PC-3 (cell line): ENCODE results near the gene RAET1L. TPM values are rescaled to one million over a fixed set of nuclear protein-coding genes. Genes with fewer than 3 reads are reported as not detected.
"Not testable (repeated sequence)": the region's sequence is repeated elsewhere in the genome, so short reads cannot be mapped to it uniquely, and the experiment has no call there.

Experiments used
- ATAC-seq: fragments of 200-7000 bp; cut with Tn5 transposase; 2 replicates; pipeline ENCODE4 v1.9.1; 2020; ENCODE audit warnings: mild to moderate bottlenecking, moderate library complexity
- BruUV-seq: library from RNA; stranded (reverse); fragments of 400-500 nt; replicated peaks from 2 replicates; lab custom pipeline; 2021; lab: Mats Ljungman, UMichigan
- CTCF ChIA-PET: fragments of 300-600 bp; sonication (Branson Sonifier 250); formaldehyde crosslinking; loops from one replicate; lab custom pipeline; 2022; ENCODE audit warnings: antibody characterized with exemption; lab: Charles Lee
- POLR2A ChIA-PET: fragments of 300-600 bp; sonication (Branson Sonifier 250); formaldehyde crosslinking; loops from one replicate; lab custom pipeline; 2022; ENCODE audit warnings: antibody characterized with exemption; ENCODE audit not compliant: unreplicated experiment; lab: Charles Lee
- DNase-seq: peaks from one replicate; pipeline ENCODE4 v3.0.0-alpha.2; 2015
- H2AFZ ChIP-seq: fragments of 300-600 bp; sonication (generic); 2 replicates; pipeline ENCODE4 v1.6.0; 2016; ENCODE audit warnings: antibody characterized with exemption, low read length
- H3F3A ChIP-seq: fragments of 300-600 bp; sonication (generic); one replicate; pipeline ENCODE4 v1.6.0; 2017; ENCODE audit warnings: antibody characterized with exemption, low read length, control low read depth, mild to moderate bottlenecking; ENCODE audit not compliant: unreplicated experiment
- H3K27ac ChIP-seq: fragments of 300-600 bp; sonication (generic); 2 replicates; pipeline ENCODE4 v1.5.1; 2016; ENCODE audit warnings: mild to moderate bottlenecking, low read length
- H3K27me3 ChIP-seq: fragments of 300-600 bp; sonication (generic); 2 replicates; pipeline ENCODE4 v1.6.1; 2016; ENCODE audit warnings: low read length, mixed read lengths
- H3K36me3 ChIP-seq: fragments of 300-600 bp; sonication (generic); 2 replicates; pipeline ENCODE4 v1.6.1; 2016; ENCODE audit warnings: low read depth, mixed run types, low read length, mixed read lengths
- H3K4me1 ChIP-seq: fragments of 300-600 bp; sonication (generic); 2 replicates; pipeline ENCODE4 v1.5.1; 2016; ENCODE audit warnings: low read length; ENCODE audit not compliant: insufficient read depth
- H3K4me2 ChIP-seq: fragments of 300-600 bp; sonication (generic); 2 replicates; pipeline ENCODE4 v1.6.0; 2016; ENCODE audit warnings: low read length
- H3K4me3 ChIP-seq: fragments of 300-600 bp; sonication (generic); 2 replicates; pipeline ENCODE4 v1.5.1; 2016; ENCODE audit warnings: mild to moderate bottlenecking, low read length, mixed read lengths
- H3K79me2 ChIP-seq: fragments of 300-600 bp; sonication (generic); 2 replicates; pipeline ENCODE4 v1.6.1; 2017; ENCODE audit warnings: low read length, mixed read lengths
- H3K9ac ChIP-seq: fragments of 300-600 bp; sonication (generic); 2 replicates; pipeline ENCODE4 v1.6.0; 2016; ENCODE audit warnings: mild to moderate bottlenecking, low read length
- H3K9me2 ChIP-seq: fragments of 300-600 bp; sonication (generic); replicated peaks from 2 replicates; pipeline ENCODE4 v1.6.1; 2016; ENCODE audit warnings: mixed run types, low read length, mixed read lengths
- H3K9me3 ChIP-seq: fragments of 300-600 bp; sonication (generic); 2 replicates; pipeline ENCODE4 v1.6.1; 2016; ENCODE audit warnings: low read length, mixed read lengths
- H4K20me1 ChIP-seq: fragments of 300-600 bp; sonication (generic); 2 replicates; pipeline ENCODE4 v1.6.1; 2016; ENCODE audit warnings: low read length, mixed read lengths
- EZH2 ChIP-seq: fragments of 300-600 bp; sonication (generic); IDR thresholded peaks from one replicate; pipeline ENCODE4 v1.6.1; 2017; ENCODE audit warnings: antibody characterized with exemption, mild to moderate bottlenecking, low read length; ENCODE audit not compliant: unreplicated experiment
- EZH2phosphoT487 ChIP-seq: fragments of 300-600 bp; sonication (generic); IDR thresholded peaks from 2 replicates; pipeline ENCODE4 v1.6.1; 2018; ENCODE audit warnings: mild to moderate bottlenecking, antibody characterized with exemption, low read length, borderline replicate concordance
- intact Hi-C: fragments of 100-400 bp; cut with micrococcal nuclease; formaldehyde crosslinking; loops from 2 replicates; pipeline ENCODE4 v1.9.0; 2023
- total RNA-seq: library from RNA; depleted of rRNA; stranded (reverse); fragments of >200 nt; gene quantifications from 2 replicates; pipeline ENCODE4 v1.2.3, GENCODE V29; 2014
- TF ChIP-seq, protein P1 (sequence below): fragments of 300-600 bp; sonication (generic); conservative IDR thresholded peaks from 2 replicates; pipeline ENCODE4 v1.5.1; 2017; ENCODE audit warnings: antibody characterized with exemption, low read depth, mild to moderate bottlenecking, low read length

RAET1L gene
- total RNA-seq, 1 experiment from 2014 or later, result 3.6 TPM

DNA sequence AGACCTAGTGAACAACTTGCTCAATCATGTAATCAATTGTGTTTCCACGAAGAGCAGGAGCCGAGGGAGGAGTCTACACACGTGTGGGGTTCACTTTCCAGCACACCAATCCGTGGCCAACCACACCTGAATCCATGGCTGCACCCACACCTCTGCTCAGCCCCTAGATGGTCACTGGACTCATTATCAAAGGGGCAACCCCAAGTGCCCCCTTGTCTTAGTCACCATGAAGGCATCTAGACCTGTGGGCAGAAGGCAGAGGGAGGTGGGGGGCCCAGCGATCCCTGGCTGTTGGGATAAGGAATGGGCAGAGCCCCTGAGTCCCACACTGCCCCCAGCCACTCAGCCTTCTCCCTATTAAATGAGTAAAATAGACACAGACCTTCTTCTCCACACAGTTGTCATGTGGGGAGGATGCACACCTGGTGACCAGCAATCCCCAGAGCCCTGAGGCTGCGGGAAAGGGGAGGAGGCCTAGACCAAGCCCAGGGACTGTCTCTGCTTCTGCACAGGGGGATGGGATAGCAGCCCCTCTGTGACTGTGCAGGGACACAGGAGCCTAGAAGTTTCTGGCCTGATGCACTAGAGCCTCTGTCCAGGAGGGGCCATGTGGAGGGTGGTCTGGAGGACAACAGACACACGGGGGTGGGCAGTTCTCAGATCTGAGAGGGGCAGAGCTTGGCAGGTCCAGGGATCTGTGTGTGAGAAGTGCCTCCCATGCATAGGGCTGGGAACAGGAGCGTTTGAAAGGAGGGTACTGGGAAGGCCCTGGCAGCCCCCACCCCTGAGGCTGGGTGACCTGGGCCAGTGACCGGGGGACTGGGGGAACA, 1.9 kb upstream of the RAET1L start:
- H3F3A ChIP-seq, result no peaks in the 10 kb centered on the region
- no peak overlapping the region for H2AFZ ChIP-seq
- CTCF ChIA-PET, result no interaction called here
- POLR2A ChIA-PET, result no interaction called here
- no TSS peak for BruUV-seq
- no peak overlapping the region for H3K4me2 ChIP-seq
- DNase-seq (no peak), ATAC-seq (no peak)
- intact Hi-C loops, result loop anchor here (2.0 kb wide), 1 partner anchor 42 kb away; the partner anchor contains the start of gene ULBP3
- H3K36me3 ChIP-seq, result no peaks in the 10 kb centered on the region
- H3K4me1 ChIP-seq, result peaks cover 17% of the 10 kb centered on the region; the same call in 1 of the 2 replicates
- no peak overlapping the region for H3K4me3 ChIP-seq
- H3K27ac ChIP-seq, result no peak overlapping the region
- H3K79me2 ChIP-seq, result no peaks in the 10 kb centered on the region
- H3K9ac ChIP-seq, result no peak overlapping the region
- no peaks in the 10 kb centered on the region for H4K20me1 ChIP-seq
- H3K9me3 ChIP-seq, result no peaks in the 10 kb centered on the region
- no peaks in the 10 kb centered on the region for H3K27me3 ChIP-seq
- no peaks in the 10 kb centered on the region for H3K9me2 ChIP-seq
- TF ChIP-seq EZH2, result no peak
- TF ChIP-seq, protein P1, sequence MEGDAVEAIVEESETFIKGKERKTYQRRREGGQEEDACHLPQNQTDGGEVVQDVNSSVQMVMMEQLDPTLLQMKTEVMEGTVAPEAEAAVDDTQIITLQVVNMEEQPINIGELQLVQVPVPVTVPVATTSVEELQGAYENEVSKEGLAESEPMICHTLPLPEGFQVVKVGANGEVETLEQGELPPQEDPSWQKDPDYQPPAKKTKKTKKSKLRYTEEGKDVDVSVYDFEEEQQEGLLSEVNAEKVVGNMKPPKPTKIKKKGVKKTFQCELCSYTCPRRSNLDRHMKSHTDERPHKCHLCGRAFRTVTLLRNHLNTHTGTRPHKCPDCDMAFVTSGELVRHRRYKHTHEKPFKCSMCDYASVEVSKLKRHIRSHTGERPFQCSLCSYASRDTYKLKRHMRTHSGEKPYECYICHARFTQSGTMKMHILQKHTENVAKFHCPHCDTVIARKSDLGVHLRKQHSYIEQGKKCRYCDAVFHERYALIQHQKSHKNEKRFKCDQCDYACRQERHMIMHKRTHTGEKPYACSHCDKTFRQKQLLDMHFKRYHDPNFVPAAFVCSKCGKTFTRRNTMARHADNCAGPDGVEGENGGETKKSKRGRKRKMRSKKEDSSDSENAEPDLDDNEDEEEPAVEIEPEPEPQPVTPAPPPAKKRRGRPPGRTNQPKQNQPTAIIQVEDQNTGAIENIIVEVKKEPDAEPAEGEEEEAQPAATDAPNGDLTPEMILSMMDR, result no peak
- no peak for TF ChIP-seq EZH2phosphoT487

DNA sequence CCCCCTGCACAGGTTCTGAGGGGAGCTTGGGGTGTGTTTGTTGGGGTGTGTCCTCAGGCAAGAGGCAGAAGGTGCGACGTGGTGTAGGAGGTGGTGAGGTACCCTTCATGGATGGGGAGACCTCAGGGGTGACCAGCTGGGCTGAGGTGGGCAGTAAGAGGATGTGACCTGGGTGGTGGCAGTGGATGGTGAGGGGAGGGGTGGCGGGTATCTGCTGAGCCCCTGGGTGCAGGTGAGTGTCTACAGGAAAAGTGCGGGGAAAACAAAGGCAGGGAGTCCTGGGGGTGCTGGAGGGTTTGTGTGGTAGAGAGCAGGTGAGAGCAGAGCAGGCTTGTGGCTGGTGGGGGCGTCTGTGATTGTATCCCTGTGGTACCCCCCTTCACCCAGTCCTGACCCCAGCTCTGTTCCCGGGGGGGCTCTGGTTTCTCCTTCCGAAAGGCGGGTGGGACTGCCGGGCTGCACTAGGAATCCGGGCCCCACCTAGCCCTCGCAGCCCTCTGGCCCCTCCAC, 631 bp downstream of the RAET1L start:
- no peak for DNase-seq
- Histone ChIP-seq H2AFZ (peak overlapping the region; percentile 88), H3K9me3 (no peaks in the 10 kb centered on the region), H3K4me3 (peak overlapping the region; percentile 65), H3K27me3 (no peaks in the 10 kb centered on the region), H3K79me2 (no peaks in the 10 kb centered on the region), H3K36me3 (no peaks in the 10 kb centered on the region), H3F3A (no peaks in the 10 kb centered on the region), H4K20me1 (no peaks in the 10 kb centered on the region), H3K9ac (peak overlapping the region; percentile 45), H3K9me2 (no peaks in the 10 kb centered on the region), H3K4me2 (peak overlapping the region; percentile 97), H3K4me1 (peaks cover 17% of the 10 kb centered on the region; the same call in 1 of the 2 replicates), H3K27ac (peak overlapping the region; percentile 59; the same call in 1 of the 2 replicates)
- TF ChIP-seq, protein P1, result no peak
- CTCF ChIA-PET, result no interaction called here
- no peak for ATAC-seq
- intact Hi-C loops, result no loop called here
- no TSS peak for BruUV-seq
- POLR2A ChIA-PET, result no interaction called here

DNA sequence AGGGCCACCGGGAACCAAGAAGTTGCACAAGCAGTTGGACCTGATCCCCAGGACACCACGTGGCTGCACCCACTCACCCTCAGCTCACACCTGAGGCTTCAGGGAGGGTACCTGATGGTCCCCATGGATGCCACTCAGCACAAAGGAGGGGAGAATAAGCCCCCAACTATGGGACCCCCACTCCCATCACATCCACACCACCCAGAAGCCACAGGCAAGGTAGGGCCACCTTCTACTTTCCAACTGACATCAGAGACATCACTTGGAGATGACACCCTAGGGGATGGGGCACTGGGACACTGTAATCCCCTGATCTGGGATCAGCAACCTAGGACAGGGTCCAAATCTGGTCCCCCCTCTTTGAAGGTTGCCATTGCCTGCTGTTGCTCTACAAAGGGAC, 1.3 kb downstream of the RAET1L start:
- H2AFZ ChIP-seq, H3K27ac ChIP-seq, H3K9me2 ChIP-seq, H3K27me3 ChIP-seq, H3K36me3 ChIP-seq, H3F3A ChIP-seq, H3K4me3 ChIP-seq, H4K20me1 ChIP-seq, intact Hi-C loops, H3K9ac ChIP-seq, H3K4me2 ChIP-seq, ATAC-seq, POLR2A ChIA-PET, H3K79me2 ChIP-seq, BruUV-seq, DNase-seq, CTCF ChIA-PET, H3K9me3 ChIP-seq: not testable (repeated sequence)
- H3K4me1 ChIP-seq, result peaks cover 17% of the 10 kb centered on the region; the same call in 1 of the 2 replicates

DNA sequence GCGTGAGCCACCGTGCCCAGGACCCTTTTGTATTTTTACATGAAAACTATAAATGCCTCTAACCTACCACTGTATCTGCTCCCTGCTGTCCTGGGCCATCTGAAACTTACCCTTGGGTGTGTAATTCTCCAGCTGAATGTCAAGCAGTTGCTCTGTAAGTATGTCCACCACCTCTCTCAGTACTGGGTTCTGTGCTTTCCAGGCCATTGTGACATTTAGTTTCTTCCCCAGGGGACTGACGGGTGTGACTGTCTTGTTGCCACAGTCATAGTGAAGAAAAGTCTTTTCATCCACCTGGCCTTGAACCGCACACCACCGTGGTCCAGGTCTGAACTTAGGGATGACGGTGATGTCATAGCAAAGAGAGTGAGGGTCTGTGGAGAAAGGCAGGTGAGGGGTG, 3.5 kb downstream of the RAET1L start:
- POLR2A ChIA-PET, result not testable (repeated sequence)

More for the DNA sequence above, 3.5 kb downstream of the RAET1L start:
- H3K9ac ChIP-seq, H4K20me1 ChIP-seq, H3K4me3 ChIP-seq, H3F3A ChIP-seq, CTCF ChIA-PET, BruUV-seq, H3K79me2 ChIP-seq, H3K9me2 ChIP-seq, H3K4me2 ChIP-seq, intact Hi-C loops, DNase-seq, H3K36me3 ChIP-seq, H3K27ac ChIP-seq, H2AFZ ChIP-seq, ATAC-seq, H3K9me3 ChIP-seq, H3K27me3 ChIP-seq: not testable (repeated sequence)
- H3K4me1 ChIP-seq, result peaks cover 17% of the 10 kb centered on the region; the same call in 1 of the 2 replicates
